ENCODE measurements around the gene MKRN2. TPM values are rescaled to one million over a fixed set of nuclear protein-coding genes. Genes with fewer than 3 reads are reported as not detected.

MKRN2 gene
- total RNA-seq, 1 experiment from 2014 or later, result 27.9 TPM

- BruUV-seq (replicated peaks), result no TSS peak
- ATAC-seq (no peak), DNase-seq (ENCODE audit: low read depth, low spot score) (no peak)
- Histone ChIP-seq H3K27me3 (ENCODE audit: insufficient read depth, low read length) (no peaks in the 10 kb centered on the region), H3K4me1 (ENCODE audit: control insufficient read depth in 1 of 2, insufficient read depth in 2 of 2, low read length in 2 of 2) (peaks cover 8 to 26% of the 10 kb centered on the region in 2 experiments), H3K4me2 (ENCODE audit: low read length) (no peak overlapping the region), H3K36me3 (ENCODE audit: control insufficient read depth in 1 of 2, insufficient read depth in 2 of 2, low read length in 2 of 2) (no peaks in the 10 kb centered on the region), H3K4me3 (replicated peaks in 1 of 2; ENCODE audit: low read depth in 1 of 2, low read length in 2 of 2) (no peak overlapping the region), H2AFZ (ENCODE audit: low read depth, low read length, poor library complexity, severe bottlenecking) (no peak overlapping the region), H3K79me2 (ENCODE audit: insufficient read depth, low read length) (peaks cover 86% of the 10 kb centered on the region), H3K9me3 (ENCODE audit: control insufficient read depth in 1 of 2, insufficient read depth in 1 of 2, low read depth in 1 of 2, low read length in 2 of 2) (no peaks in the 10 kb centered on the region), H3K9ac (ENCODE audit: low read length) (no peak overlapping the region), H3K9me2 (ENCODE audit: insufficient read depth) (no peaks in the 10 kb centered on the region), H3K27ac (ENCODE audit: low read depth, low read length) (no peak overlapping the region), H4K20me1 (ENCODE audit: insufficient read depth) (peaks cover 11% of the 10 kb centered on the region; the same call in 1 of the 2 replicates)
- intact Hi-C loops (cut with micrococcal nuclease), result no loop called here
- ChIA-PET CTCF (no interaction called here), RAD21 (ENCODE audit: low non-redundant PET in 1 of 2, low total read pairs in 2 of 2, uncharacterized antibody in 2 of 2, unreplicated experiment in 2 of 2) (no interaction called here), POLR2A (no interaction called here)
- TF ChIP-seq ZFX (IDR thresholded peaks at IDR 0.05), result no peak
- no peak for TF ChIP-seq RAD21 (IDR thresholded peaks at IDR 0.05; ENCODE audit: low read depth)
- no peak for TF ChIP-seq TCF7L2 (IDR thresholded peaks at IDR 0.05; ENCODE audit: borderline replicate concordance, extremely low read depth, insufficient read depth, insufficient read length)
- TF ChIP-seq MAX (IDR thresholded peaks at IDR 0.05), result no peak
- no peak for TF ChIP-seq SRF (IDR thresholded peaks at IDR 0.05; ENCODE audit: low read depth)
- TF ChIP-seq CEBPB (IDR thresholded peaks at IDR 0.05; ENCODE audit: low read depth), result no peak
- no peak for TF ChIP-seq EGR1 (IDR thresholded peaks at IDR 0.05; ENCODE audit: low read depth)
- no peak for TF ChIP-seq CTCF (IDR thresholded peaks at IDR 0.05 in 2 of 3, conservative IDR thresholded peaks at IDR 0.05 in 1 of 3; ENCODE audit: borderline replicate concordance in 1 of 3, insufficient read depth in 1 of 3, low read depth in 2 of 3, low read length in 2 of 3)
Measured at GRCh38 chr3:12560505-12561190, 3.8 kb downstream of the MKRN2 start.

All from HCT116 (cell line).